Stimulated activated CD8-positive, alpha-beta memory T cell treated with anti-CD3 and anti-CD28 coated beads, Interleukin-4, amount 100 ng/mL, for 48 hours (primary cell): Measurements from ENCODE around the gene CCNA1.

Source experiments
- DNase-seq: peaks from one replicate; pipeline ENCODE4 v3.0.0-alpha.2; 2020

Gene CCNA1

DNA sequence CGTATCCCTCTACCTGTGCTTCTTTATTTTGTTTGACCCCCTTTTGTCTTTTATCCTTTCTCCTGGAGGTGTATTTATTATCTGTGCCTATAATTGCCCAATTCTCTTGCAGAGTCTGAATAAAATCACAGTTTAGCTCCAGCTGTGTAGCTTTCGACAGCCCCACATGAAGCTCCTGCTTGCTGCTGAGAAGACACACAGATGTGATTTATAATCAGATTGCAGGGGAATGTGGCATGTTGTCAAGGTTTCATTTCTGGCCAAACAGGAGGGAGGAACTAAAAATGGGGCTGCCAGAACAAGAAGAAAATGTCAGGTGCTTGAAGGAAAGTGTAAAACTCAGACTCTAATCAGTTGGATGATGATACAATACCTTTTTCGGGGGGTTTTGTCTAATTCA, 22.7 kb downstream of the CCNA1 start:
- no peak for DNase-seq

DNA sequence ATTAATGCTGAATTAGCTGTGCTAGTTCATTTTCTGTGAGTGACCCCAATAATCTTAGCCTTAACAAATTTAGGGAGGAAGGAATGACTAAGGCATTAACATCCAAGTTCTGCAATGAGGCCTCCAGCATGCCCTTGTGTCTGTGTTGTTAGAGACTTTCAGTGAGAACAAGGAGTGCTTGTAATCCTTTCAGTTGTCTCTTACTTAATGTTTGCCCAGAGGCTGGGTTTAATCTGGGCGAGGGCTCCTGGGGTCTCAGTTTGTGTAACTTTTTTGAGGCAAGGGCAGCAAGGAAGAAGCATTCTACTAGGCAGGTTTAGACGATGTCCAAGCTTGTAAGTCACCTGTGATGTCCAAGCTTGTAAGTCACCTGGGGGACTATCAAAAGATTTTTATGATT, 24.3 kb downstream of the CCNA1 start:
- no peak for DNase-seq

GRCh38 chr13:36461506-36461905, 29.2 kb downstream of the CCNA1 start:
- DNase-seq, result no peak

GRCh38 chr13:36475468-36475867, 43.2 kb downstream of the CCNA1 start:
- no peak for DNase-seq

- DNase-seq, result no peak
Measured at GRCh38 chr13:36476661-36477060, 44.4 kb downstream of the CCNA1 start.

- DNase-seq, result no peak
Measured at GRCh38 chr13:36480726-36481427, 48.6 kb downstream of the CCNA1 start.

DNA sequence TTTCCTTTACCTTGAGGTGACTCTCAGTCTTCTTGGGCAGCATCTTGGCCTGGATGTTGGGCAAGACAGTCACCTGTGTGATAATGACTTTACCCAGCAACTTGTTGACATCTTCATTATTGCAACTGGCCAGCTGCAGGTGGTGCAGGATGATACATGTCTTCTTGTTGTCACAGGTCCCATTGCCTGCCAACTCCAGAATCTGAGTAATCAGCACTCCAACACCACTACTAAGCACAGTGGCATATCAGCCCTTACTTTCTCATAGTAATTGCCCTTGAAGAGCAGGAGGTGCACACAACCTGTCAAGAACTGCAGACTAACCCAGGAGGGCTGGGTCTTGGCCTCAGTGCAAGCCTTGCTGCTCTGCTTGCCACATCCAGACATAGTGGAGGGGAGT, 57.8 kb downstream of the CCNA1 start:
- no peak for DNase-seq
